ENCODE data around the gene DOCK4.
A peak's percentile ranks its signal among the peaks of the same experiment; 100 is the strongest.

DOCK4 gene

GRCh38 chr7:112220877-112221434 lies 14.8 kb upstream of the DOCK4 start:
- no peak for ATAC-seq (ENCODE audit: low read depth)
- H3K27me3 ChIP-seq (ENCODE audit: insufficient read depth, poor library complexity, severe bottlenecking) = no peaks in the 10 kb centered on the region
- H3K27ac ChIP-seq (ENCODE audit: poor library complexity, severe bottlenecking) = no peak overlapping the region
- H3K9me3 ChIP-seq (ENCODE audit: severe bottlenecking) = no peaks in the 10 kb centered on the region
- no peak overlapping the region for H3K4me3 ChIP-seq (ENCODE audit: severe bottlenecking)
- no peak for TF ChIP-seq CTCF (IDR thresholded peaks at IDR 0.05; ENCODE audit: poor library complexity, severe bottlenecking)
- no peak for DNase-seq (ENCODE audit: low spot score)
- H3K4me1 ChIP-seq (ENCODE audit: insufficient read depth, poor library complexity, severe bottlenecking) = no peaks in the 10 kb centered on the region
- H3K36me3 ChIP-seq (ENCODE audit: low read depth) = no peaks in the 10 kb centered on the region

GRCh38 chr7:112215787-112216186 lies 9.6 kb upstream of the DOCK4 start:
- no peaks in the 10 kb centered on the region for H3K4me1 ChIP-seq (ENCODE audit: insufficient read depth, poor library complexity, severe bottlenecking)
- no peaks in the 10 kb centered on the region for H3K9me3 ChIP-seq (ENCODE audit: severe bottlenecking)
- H3K4me3 ChIP-seq (ENCODE audit: severe bottlenecking) = no peak overlapping the region
- DNase-seq (ENCODE audit: low spot score) (no peak), ATAC-seq (ENCODE audit: low read depth) (no peak)
- no peak for TF ChIP-seq CTCF (IDR thresholded peaks at IDR 0.05; ENCODE audit: poor library complexity, severe bottlenecking)
- H3K27me3 ChIP-seq (ENCODE audit: insufficient read depth, poor library complexity, severe bottlenecking) = no peaks in the 10 kb centered on the region
- H3K27ac ChIP-seq (ENCODE audit: poor library complexity, severe bottlenecking) = no peak overlapping the region
- H3K36me3 ChIP-seq (ENCODE audit: low read depth) = no peaks in the 10 kb centered on the region; the same call in 1 of the 2 replicates

DNA sequence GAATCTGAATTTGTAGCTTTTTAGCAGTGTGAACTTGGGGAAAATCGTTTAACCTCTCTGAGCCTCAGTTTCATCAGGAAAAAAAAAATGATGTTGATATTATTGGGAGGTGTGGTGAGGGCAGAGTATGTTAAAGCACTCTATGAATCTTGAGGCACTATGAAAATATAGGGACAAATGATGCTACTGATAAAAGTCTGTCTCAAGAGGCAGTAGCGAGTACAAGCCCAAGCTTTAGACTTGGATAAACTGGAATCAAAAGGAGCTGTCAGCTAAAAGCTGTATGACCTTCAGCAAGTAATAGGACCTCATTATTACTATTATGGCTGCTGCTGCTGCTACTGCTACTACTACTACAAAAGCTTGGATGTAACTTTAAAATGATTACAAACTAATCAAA lies 8.7 kb upstream of the DOCK4 start:
- DNase-seq (ENCODE audit: low spot score) (no peak), ATAC-seq (ENCODE audit: low read depth) (no peak)
- Histone ChIP-seq H3K36me3 (ENCODE audit: low read depth) (no peaks in the 10 kb centered on the region; the same call in 1 of the 2 replicates), H3K4me3 (ENCODE audit: severe bottlenecking) (no peak overlapping the region), H3K27ac (ENCODE audit: poor library complexity, severe bottlenecking) (no peak overlapping the region), H3K9me3 (ENCODE audit: severe bottlenecking) (no peaks in the 10 kb centered on the region), H3K27me3 (ENCODE audit: insufficient read depth, poor library complexity, severe bottlenecking) (no peaks in the 10 kb centered on the region), H3K4me1 (ENCODE audit: insufficient read depth, poor library complexity, severe bottlenecking) (no peaks in the 10 kb centered on the region)
- TF ChIP-seq CTCF (IDR thresholded peaks at IDR 0.05; ENCODE audit: poor library complexity, severe bottlenecking) = peak; percentile 19

GRCh38 chr7:112214268-112214667 lies 8.1 kb upstream of the DOCK4 start:
- no peak for ATAC-seq (ENCODE audit: low read depth)
- Histone ChIP-seq H3K27me3 (ENCODE audit: insufficient read depth, poor library complexity, severe bottlenecking) (no peaks in the 10 kb centered on the region), H3K4me3 (ENCODE audit: severe bottlenecking) (no peak overlapping the region), H3K4me1 (ENCODE audit: insufficient read depth, poor library complexity, severe bottlenecking) (no peaks in the 10 kb centered on the region), H3K27ac (ENCODE audit: poor library complexity, severe bottlenecking) (no peak overlapping the region), H3K9me3 (ENCODE audit: severe bottlenecking) (no peaks in the 10 kb centered on the region), H3K36me3 (ENCODE audit: low read depth) (no peaks in the 10 kb centered on the region; the same call in 1 of the 2 replicates)
- DNase-seq (ENCODE audit: low spot score) = no peak
- no peak for TF ChIP-seq CTCF (IDR thresholded peaks at IDR 0.05; ENCODE audit: poor library complexity, severe bottlenecking)

DNA sequence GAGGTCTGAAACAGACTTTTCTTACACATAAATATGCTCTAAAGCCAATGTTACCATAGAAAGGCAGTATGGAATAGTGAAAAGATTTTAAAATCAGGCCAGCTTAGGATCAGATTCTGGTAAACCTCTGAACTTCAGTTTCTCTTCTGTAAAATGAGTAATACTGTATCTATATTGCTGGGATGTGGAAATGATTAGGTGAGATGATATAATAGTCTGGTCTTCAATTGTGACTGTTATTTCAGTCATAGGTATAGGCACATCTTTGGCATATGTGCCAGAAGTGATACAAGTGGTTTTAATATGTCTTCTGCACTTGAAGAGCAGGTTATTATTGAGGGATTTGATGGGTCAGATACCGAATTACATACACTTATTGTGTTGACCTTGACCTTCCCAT lies 7.5 kb upstream of the DOCK4 start:
- Histone ChIP-seq H3K27me3 (ENCODE audit: insufficient read depth, poor library complexity, severe bottlenecking) (no peaks in the 10 kb centered on the region), H3K9me3 (ENCODE audit: severe bottlenecking) (no peaks in the 10 kb centered on the region), H3K4me1 (ENCODE audit: insufficient read depth, poor library complexity, severe bottlenecking) (no peaks in the 10 kb centered on the region), H3K36me3 (ENCODE audit: low read depth) (no peaks in the 10 kb centered on the region; the same call in 1 of the 2 replicates), H3K4me3 (ENCODE audit: severe bottlenecking) (no peak overlapping the region), H3K27ac (ENCODE audit: poor library complexity, severe bottlenecking) (no peak overlapping the region)
- DNase-seq (ENCODE audit: low spot score) = no peak
- TF ChIP-seq CTCF (IDR thresholded peaks at IDR 0.05; ENCODE audit: poor library complexity, severe bottlenecking) = no peak
- no peak for ATAC-seq (ENCODE audit: low read depth)

Data from RWPE2 (cell line).